Panc1 (cell line): Measurements from ENCODE around the gene RADIL. TPM values are rescaled to one million over a fixed set of nuclear protein-coding genes. Genes with fewer than 3 reads are reported as not detected.

Source experiments
- ATAC-seq: fragments of 200-7000 bp; cut with Tn5 transposase; 2 replicates; pipeline ENCODE4 v1.9.1; 2020; ENCODE audit warnings: mild to moderate bottlenecking, moderate library complexity
- BruUV-seq: library from RNA; stranded (reverse); fragments of 400-500 nt; replicated peaks from 2 replicates; lab custom pipeline; 2021; lab: Mats Ljungman, UMichigan
- CTCF ChIA-PET: fragments of 300-600 bp; sonication (Branson Sonifier 250); formaldehyde crosslinking; loops from one replicate; lab custom pipeline; 2022; ENCODE audit warnings: antibody characterized with exemption; lab: Charles Lee
- POLR2A ChIA-PET: fragments of 300-600 bp; sonication (Branson Sonifier 250); formaldehyde crosslinking; loops from one replicate; lab custom pipeline; 2022; ENCODE audit warnings: antibody characterized with exemption; lab: Charles Lee
- DNase-seq: peaks from one replicate; pipeline ENCODE4 v3.0.0-alpha.2; 2010; ENCODE audit warnings: low read depth, low spot score
- H3K27ac ChIP-seq: 2 replicates; pipeline ENCODE4 v1.5.1; 2011; ENCODE audit warnings: mild to moderate bottlenecking, low read length, inconsistent platforms
- H3K27me3 ChIP-seq: fragments of 200-500 bp; sonication (Bioruptor generic); 2 replicates; pipeline ENCODE4 v1.6.0; 2014; ENCODE audit warnings: low read length, inconsistent platforms; ENCODE audit not compliant: control insufficient read depth, insufficient read depth
- H3K36me3 ChIP-seq: fragments of 200-500 bp; sonication (Bioruptor generic); 2 replicates; pipeline ENCODE4 v1.5.1; 2014; ENCODE audit warnings: inconsistent platforms, mild to moderate bottlenecking, low read length, moderate library complexity; ENCODE audit not compliant: control insufficient read depth, insufficient read depth
- H3K4me1 ChIP-seq: 2 replicates; pipeline ENCODE4 v1.5.1; 2011; ENCODE audit warnings: inconsistent platforms, mild to moderate bottlenecking, low read length, moderate library complexity; ENCODE audit not compliant: control insufficient read depth, insufficient read depth
- H3K4me3 ChIP-seq, 2 experiments: 2 replicates each; pipeline ENCODE4 v1.5.1; 2011 to 2012; ENCODE audit warnings: low read depth in 2 of 2, low read length in 2 of 2, mild to moderate bottlenecking in 2 of 2, inconsistent platforms in 1 of 2, moderate library complexity in 1 of 2
- H3K9me3 ChIP-seq: fragments of 200-500 bp; sonication (Bioruptor generic); 2 replicates; pipeline ENCODE4 v1.5.1; 2014; ENCODE audit warnings: low read depth, mild to moderate bottlenecking, inconsistent platforms, low read length, moderate library complexity; ENCODE audit not compliant: control insufficient read depth, insufficient read depth
- POLR2AphosphoS5 ChIP-seq: IDR thresholded peaks from 2 replicates; pipeline ENCODE4 v1.6.1; 2012; ENCODE audit warnings: mild to moderate bottlenecking, low read depth, low read length, moderate library complexity
- SIN3A ChIP-seq: IDR thresholded peaks from 2 replicates; pipeline ENCODE4 v1.6.1; 2012; ENCODE audit warnings: low read depth, mild to moderate bottlenecking, low read length, moderate library complexity, borderline replicate concordance; ENCODE audit not compliant: insufficient read depth
- TCF7L2 ChIP-seq: IDR thresholded peaks from 2 replicates; pipeline ENCODE4 v1.6.1; 2011; ENCODE audit warnings: mild to moderate bottlenecking, low read depth, low read length, inconsistent platforms
- in situ Hi-C: cut with HindIII; loops from 2 replicates; pipeline ENCODE4 v1.10.0; 2016; ENCODE audit warnings: low sequenced_read_pairs, low pct_unique_long_range_greater_than_20kb
- intact Hi-C: fragments of 100-400 bp; cut with micrococcal nuclease; formaldehyde crosslinking; loops from one replicate; pipeline ENCODE4 v1.10.0; 2022; ENCODE audit not compliant: unreplicated experiment
- total RNA-seq: library from RNA; stranded (reverse); gene quantifications from one replicate; pipeline ENCODE4 v1.2.1, GENCODE V29; 2021; ENCODE audit not compliant: unreplicated experiment
- TF ChIP-seq, protein P1 (sequence below): fragments of 450-650 bp; IDR thresholded peaks from 2 replicates; pipeline ENCODE4 v1.5.1; 2017; ENCODE audit warnings: mild to moderate bottlenecking
- TF ChIP-seq, protein P2 (sequence below), 2 experiments: IDR thresholded peaks; 2 replicates each; pipeline ENCODE4 v1.6.1; 2011 to 2012; ENCODE audit warnings: low read depth in 2 of 2, control low read depth in 1 of 2, low read length in 1 of 2, mild to moderate bottlenecking in 1 of 2, moderate library complexity in 1 of 2; ENCODE audit not compliant: insufficient read depth in 1 of 2

RADIL gene
- total RNA-seq, 1 experiment from 2014 or later: 1.3 TPM

DNA sequence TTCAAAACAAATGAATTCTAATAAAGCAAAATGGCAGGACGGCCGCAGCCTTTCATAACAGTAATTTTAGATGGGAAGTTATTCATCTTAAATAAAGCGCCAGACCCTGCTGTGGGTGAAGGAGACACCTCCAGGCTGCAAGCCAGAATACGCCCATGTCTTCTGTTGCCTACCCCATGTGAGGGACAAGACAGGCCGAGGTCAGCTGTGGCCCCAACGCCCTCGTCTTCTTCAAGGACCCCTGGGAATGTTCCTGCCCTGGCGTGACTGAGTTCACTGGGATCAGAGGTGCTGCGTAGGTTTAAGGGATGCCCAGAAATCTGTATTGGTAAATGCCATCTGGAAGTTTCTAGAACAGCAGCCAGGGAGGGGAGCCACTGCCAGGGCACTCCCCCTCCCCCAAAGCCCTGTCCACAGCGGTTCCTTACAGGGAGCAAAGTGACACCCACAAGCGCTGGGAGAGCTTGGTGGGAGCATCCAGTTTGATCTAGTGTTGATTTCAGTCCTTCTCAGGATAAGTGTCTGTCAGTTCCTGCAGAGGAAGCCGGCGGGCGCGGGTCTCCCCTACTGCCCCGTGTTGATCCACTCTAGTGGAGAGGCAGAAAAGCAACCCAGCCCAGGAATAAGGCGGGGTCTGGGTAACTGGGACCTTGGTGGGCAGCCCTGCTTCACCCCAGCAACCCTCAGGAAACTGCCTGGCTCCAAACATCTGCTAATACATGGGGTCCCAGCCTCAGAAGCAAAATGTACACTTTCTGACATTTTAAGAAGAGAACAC lies 42.3 kb downstream of the RADIL start:
- ATAC-seq (no peak), DNase-seq (no peak)
- TF ChIP-seq TCF7L2 (no peak), POLR2AphosphoS5 (no peak), SIN3A (no peak)
- TF ChIP-seq, protein P1, sequence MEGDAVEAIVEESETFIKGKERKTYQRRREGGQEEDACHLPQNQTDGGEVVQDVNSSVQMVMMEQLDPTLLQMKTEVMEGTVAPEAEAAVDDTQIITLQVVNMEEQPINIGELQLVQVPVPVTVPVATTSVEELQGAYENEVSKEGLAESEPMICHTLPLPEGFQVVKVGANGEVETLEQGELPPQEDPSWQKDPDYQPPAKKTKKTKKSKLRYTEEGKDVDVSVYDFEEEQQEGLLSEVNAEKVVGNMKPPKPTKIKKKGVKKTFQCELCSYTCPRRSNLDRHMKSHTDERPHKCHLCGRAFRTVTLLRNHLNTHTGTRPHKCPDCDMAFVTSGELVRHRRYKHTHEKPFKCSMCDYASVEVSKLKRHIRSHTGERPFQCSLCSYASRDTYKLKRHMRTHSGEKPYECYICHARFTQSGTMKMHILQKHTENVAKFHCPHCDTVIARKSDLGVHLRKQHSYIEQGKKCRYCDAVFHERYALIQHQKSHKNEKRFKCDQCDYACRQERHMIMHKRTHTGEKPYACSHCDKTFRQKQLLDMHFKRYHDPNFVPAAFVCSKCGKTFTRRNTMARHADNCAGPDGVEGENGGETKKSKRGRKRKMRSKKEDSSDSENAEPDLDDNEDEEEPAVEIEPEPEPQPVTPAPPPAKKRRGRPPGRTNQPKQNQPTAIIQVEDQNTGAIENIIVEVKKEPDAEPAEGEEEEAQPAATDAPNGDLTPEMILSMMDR: no peak
- TF ChIP-seq, protein P2, sequence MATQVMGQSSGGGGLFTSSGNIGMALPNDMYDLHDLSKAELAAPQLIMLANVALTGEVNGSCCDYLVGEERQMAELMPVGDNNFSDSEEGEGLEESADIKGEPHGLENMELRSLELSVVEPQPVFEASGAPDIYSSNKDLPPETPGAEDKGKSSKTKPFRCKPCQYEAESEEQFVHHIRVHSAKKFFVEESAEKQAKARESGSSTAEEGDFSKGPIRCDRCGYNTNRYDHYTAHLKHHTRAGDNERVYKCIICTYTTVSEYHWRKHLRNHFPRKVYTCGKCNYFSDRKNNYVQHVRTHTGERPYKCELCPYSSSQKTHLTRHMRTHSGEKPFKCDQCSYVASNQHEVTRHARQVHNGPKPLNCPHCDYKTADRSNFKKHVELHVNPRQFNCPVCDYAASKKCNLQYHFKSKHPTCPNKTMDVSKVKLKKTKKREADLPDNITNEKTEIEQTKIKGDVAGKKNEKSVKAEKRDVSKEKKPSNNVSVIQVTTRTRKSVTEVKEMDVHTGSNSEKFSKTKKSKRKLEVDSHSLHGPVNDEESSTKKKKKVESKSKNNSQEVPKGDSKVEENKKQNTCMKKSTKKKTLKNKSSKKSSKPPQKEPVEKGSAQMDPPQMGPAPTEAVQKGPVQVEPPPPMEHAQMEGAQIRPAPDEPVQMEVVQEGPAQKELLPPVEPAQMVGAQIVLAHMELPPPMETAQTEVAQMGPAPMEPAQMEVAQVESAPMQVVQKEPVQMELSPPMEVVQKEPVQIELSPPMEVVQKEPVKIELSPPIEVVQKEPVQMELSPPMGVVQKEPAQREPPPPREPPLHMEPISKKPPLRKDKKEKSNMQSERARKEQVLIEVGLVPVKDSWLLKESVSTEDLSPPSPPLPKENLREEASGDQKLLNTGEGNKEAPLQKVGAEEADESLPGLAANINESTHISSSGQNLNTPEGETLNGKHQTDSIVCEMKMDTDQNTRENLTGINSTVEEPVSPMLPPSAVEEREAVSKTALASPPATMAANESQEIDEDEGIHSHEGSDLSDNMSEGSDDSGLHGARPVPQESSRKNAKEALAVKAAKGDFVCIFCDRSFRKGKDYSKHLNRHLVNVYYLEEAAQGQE (IDR thresholded peaks at IDR 0.05; ENCODE audit: insufficient read depth in 1 of 2, low read depth in 2 of 2, low read length in 1 of 2): no peak
- POLR2A ChIA-PET: no interaction called here
- no TSS peak for BruUV-seq
- Histone ChIP-seq H3K27me3 (0 out of 2 replicates have a peak, but pooled peaks cover 3% of the 10 kb centered on the region), H3K4me3 (no peak overlapping the region), H3K27ac (no peak overlapping the region), H3K36me3 (no peaks in the 10 kb centered on the region), H3K9me3 (no peaks in the 10 kb centered on the region), H3K4me1 (0 out of 2 replicates have a peak, but pooled peaks cover 3% of the 10 kb centered on the region)
- in situ Hi-C loops: no loop called here
- CTCF ChIA-PET: interaction anchor here (0.7 kb wide), 1 partner anchor 243 kb away, joined by 3 read pairs; no protein-coding TSS in a partner anchor
- intact Hi-C loops: no loop called here

DNA sequence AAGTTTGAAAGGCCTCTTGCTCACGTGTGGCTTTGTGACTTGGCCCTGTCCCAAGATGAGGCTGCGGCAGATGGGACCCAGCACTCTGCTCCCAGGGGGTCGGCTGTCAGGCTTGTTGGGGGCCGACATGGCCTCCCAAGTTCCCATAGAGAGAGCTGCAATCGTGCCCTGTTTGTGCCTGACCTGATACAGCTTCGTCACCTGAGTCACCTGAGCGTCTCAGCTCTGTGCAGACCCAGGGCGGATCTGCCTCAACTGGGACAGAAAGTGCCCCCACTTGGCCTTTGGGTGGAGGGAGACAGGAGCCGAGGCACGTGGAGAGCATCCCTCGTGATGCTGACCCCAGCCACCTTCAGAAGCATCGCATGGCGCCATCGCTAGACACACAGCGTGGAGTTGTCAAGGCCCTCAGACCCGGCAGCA lies 43.4 kb downstream of the RADIL start:
- BruUV-seq: no TSS peak
- DNase-seq: no peak
- CTCF ChIA-PET: no interaction called here
- Histone ChIP-seq H3K36me3 (no peaks in the 10 kb centered on the region), H3K9me3 (no peaks in the 10 kb centered on the region), H3K27me3 (no peaks in the 10 kb centered on the region), H3K4me1 (0 out of 2 replicates have a peak, but pooled peaks cover 3% of the 10 kb centered on the region), H3K27ac (no peak overlapping the region), H3K4me3 (no peak overlapping the region)
- POLR2A ChIA-PET: no interaction called here
- no peak for ATAC-seq
- intact Hi-C loops (no loop called here), in situ Hi-C loops (no loop called here)
- TF ChIP-seq POLR2AphosphoS5 (no peak), TCF7L2 (no peak), SIN3A (no peak)
- TF ChIP-seq, protein P2 (IDR thresholded peaks at IDR 0.05; ENCODE audit: insufficient read depth in 1 of 2, low read depth in 2 of 2, low read length in 1 of 2): no peak
- TF ChIP-seq, protein P1: no peak
